HG02981 (cell line): ENCODE measurements around the gene CLTCL1.
"Not testable (repeated sequence)": the region's sequence is repeated elsewhere in the genome, so short reads cannot be mapped to it uniquely, and the experiment has no call there.

Source experiments
- ATAC-seq: cut with Tn5 transposase; IDR thresholded peaks from one replicate; pipeline ENCODE4 v1.9.1; 2021; ENCODE audit warnings: mild to moderate bottlenecking, moderate library complexity; ENCODE audit not compliant: unreplicated experiment

CLTCL1 gene

DNA sequence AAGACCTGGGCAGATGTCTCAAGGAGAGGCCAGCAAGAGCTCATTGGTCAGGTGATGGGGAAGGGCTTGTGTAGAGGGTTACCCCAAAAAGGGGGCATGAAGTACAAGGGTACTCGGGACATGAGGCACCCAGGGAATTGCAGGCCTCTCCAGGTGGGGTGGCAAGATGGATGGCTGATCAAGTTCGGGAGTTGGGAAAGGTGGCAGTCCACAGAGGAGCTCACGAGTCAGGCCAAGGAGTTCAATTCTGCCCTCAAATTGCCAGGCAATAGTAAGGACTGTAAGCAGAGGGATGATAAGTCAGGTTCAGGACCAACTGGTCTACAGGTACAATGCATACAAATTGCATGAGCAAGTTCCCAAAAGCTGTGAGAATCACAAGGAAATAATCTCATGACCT lies 70.7 kb downstream of the CLTCL1 start:
- no peak for ATAC-seq

DNA sequence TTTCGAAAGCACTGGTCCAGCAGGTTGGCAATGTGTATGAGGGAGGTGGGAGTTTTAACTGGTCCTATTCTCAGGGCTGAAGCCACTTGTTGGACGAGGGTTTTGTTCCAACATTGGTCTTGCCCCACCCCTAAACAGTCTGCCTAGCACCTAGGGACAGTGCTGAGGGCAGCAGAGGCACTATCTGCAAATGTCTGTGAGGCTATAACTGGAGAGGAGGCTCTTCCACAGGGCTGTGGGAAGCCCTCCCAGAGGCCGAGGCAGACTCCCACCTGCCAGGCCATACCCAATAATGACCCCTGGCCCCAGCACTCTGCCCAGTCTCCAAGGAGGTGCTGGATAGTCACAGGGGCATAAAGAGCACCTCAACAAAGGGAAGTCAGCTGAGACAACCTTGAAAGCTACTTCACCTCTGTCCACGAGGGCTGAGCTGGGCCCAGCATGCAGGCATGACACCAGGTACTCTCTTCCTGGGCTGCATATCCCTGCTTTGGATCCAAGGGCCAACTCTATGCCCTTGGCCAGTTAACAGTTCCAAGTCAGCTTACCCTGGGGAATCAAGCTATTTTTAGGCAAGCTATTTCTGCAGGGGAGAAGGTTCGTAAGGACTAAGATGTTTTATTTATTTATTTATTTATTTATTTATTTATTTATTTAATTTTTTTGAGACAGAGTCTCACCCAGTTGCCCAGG lies 72.8 kb downstream of the CLTCL1 start:
- ATAC-seq, result no peak

DNA sequence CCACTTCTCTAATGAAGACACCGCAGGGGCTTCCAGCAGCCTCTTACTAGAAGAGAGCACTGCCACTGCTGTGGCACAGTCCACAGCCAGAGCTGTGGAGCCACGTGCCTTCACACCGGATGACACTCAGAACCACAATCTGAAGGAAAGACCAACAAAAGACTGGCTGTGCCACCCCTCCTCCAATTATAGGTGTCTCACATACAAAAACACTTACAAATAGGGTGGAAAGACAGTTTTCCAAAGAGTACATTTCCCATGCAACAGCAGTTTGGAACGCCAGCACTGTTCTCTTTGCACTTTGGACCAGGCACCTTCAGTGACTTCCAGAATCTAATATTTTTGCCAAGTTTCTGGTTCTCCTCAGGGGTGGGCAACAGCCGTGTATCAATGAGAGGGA lies 74.9 kb downstream of the CLTCL1 start:
- ATAC-seq, result no peak

DNA sequence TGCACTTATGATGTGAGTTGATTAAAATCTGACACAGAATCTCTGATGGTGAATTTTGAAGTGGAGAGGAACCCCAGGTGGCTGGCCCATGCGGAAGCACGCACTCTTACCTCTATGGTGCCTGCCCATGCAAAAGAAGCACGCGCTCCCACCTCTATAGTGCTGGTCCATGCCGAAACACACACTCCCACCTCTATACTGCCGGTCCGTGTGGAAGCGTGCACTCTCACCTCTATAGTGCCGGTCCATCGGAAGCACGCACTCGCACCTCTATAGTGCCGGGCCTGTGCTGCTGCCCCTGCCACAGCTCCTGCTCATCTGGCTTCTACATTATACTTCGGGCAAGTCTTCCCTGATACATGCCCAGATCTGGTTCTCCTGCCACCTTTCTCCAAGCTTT lies 76.2 kb downstream of the CLTCL1 start:
- no peak for ATAC-seq

DNA sequence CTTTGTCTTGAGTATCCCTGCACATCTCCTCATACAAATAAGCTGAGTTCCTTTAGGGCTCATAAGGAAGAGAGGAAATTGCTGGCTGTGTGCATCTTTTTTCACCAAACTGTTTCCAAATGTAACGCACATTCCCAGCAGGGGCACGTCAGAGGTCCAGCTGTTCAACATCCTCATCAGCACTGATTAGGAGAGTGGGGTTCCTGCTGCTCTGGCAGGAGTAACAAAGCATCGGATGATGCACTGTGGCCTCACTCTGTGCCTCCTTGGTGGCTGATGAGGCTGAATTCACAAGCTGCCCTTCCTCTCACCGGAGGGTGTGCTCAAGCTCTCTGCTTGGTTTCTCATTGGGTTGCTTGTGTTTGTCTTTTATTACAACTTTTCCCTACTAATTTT lies 77.4 kb downstream of the CLTCL1 start:
- ATAC-seq, result no peak

DNA sequence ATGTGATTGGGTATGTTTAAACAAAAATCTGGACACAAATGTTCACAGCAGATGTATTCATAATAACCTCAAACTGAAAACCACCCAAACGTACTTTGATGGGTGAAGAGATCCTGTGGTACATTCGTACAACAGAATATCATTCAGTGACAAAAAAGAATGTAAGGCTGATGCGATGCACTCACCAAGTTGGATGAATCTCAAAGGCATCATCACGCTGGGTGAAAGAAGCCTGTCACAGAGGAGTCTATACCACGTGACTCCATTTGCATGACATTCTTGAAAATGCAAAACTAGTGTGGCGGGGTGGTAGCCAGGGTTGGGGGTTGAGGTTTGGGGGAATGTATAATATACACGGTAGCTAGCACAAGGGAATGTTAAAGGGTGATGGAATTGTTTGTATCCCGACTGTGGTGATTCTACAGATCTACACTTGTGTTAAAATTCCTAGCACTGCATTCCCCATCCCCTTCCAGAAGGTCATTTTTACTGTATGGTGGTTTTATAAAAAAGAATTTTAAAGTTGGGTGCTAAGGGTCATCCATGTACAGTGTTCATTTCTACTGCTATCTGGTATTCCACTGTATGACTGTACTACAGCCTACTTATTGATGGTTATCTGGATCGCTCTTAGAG lies 78.0 kb downstream of the CLTCL1 start:
- ATAC-seq, result no peak

DNA sequence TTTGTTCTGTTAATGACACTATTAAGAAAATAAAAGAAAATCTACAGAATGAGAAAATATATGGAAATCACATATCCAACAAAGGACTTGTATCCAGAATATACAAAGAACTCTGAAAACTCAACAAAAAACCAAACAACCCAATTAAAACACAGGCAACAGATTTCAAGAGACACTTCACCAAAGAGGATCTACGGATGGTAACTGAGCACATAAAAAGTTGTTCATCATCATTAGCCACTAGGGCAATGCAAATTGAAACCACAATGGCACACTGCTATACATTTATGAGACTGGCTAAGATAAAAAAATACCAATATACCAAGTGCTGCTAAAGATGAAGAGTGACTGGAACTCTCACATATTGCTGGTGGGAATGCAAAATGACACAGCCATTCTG lies 78.5 kb downstream of the CLTCL1 start:
- no peak for ATAC-seq

DNA sequence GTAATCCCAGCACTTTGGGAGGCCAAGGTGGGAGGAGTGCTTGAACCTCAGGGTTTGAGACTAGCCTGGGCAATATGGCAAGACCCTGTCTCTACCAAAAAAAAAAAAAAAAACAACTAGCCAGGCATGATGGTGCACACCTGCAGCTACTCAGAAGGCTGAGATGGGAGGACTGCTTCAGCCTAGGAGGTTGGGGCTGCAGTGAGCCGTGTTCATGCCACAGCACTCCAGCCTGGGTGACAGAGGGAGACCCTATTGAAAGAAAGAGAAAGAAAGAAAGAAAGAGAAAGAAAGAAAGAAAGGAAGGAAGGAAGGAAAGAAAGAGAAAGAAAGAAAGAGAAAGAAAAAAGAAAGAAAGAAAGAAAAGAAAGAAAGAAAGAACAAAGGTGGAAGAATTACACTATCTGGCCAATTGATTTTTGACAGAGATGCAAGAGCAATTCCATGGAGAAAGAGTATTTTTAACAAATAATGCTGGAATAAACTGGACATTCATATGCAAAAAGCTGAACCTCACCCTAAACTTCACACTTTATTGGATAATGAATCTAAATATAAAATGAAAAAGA lies 79.1 kb downstream of the CLTCL1 start:
- ATAC-seq, result no peak

DNA sequence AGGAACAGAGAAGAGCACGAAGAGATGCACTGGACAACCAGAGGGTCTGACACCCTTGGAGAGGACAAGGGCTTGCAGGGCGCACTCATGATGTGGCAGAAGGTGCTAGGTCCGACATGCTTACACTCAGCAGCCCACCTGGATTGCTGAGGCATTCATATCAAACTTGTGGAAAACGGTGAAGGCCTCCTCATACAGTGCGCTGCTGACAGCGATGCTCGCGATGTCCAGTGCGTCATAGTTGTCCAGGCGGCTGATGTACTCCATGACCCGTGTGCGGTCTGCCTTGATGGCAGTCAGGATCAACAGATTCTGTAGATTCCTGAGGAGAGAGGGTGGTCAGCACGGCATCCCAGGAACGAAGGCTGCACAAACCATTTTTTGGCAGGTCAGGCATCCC lies 81.3 kb downstream of the CLTCL1 start:
- ATAC-seq, result no peak

DNA sequence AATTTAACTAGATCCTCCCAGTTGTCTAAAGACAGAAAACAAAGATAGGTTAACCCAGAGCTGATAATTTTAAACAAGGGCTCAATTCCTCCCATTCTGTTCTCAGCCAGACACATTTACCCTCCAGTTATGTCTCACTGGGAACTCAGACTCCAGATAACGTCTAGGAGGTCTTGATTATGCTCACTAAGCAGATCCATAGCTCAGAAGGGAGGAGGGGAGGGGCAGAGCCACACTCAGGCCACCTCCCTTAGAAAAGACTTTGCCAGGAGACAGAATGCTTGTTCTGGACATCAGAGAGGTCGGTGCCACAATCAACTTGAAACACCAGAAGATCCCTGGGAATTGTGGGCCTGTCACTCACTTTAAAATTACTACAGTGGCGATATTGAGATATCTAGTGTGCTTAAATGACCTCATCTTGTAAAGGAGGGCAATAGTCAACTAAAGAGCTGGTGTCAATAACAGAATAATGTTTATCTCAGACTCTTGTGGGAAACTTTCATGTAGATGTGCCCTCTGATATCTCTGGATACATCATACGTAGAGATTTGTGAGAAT lies 83.2 kb downstream of the CLTCL1 start:
- ATAC-seq, result no peak

DNA sequence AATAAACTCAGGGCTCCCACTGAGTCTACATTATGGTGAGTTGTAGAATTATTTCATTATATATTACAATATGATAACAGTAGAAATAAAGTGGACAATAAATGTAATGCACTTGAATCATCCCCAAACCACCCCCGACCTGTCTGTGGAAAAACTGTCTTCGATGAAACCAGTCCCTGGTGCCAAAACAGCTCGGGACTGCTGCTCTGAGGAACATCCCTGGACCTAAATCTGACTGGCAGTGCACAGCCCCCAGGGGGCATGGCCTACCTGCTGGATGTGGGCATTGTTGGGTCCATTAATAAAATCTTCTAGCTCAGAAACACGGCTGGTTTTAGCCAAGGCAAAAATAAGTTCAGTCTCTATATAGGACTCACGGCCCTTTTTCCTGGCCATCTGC lies 83.6 kb downstream of the CLTCL1 start:
- no peak for ATAC-seq

DNA sequence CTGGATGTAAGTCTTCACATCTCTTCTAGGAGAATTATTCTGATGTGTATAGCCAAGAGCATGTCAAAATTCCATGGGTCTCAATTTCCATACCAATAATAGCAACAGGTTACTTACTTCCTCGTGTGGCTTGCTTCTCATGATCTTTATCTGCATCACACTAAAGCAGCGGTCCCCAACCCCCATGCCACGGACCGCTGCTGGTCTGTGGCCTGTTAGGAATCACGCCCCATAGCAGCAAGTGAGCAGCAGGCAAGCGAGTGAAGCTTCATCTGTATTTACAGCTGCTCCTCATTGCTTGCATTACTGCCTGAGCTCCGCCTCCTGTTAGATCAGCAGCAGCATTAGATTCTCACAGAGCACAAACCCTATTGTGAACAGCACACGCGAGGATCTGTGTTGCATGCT lies 84.1 kb downstream of the CLTCL1 start:
- no peak for ATAC-seq

DNA sequence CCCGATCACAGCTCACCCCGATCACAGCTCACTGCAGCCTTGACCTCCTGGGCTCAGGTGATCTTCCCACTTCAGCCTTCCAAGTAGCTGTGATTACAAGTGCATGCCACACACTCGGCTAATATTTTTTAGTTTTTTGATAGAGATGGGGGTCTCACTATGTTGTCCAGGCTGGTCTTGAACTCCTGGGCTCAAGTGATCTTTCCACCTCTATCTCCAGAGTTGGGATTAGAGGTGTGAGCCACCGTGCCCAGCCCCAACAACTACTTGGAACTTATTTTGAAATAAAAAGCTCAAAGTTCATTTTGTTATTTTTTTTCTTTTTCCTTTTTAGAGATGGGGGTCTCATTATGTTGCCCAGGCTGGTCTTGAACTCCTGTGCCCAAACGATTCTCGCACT lies 85.2 kb downstream of the CLTCL1 start:
- no peak for ATAC-seq

DNA sequence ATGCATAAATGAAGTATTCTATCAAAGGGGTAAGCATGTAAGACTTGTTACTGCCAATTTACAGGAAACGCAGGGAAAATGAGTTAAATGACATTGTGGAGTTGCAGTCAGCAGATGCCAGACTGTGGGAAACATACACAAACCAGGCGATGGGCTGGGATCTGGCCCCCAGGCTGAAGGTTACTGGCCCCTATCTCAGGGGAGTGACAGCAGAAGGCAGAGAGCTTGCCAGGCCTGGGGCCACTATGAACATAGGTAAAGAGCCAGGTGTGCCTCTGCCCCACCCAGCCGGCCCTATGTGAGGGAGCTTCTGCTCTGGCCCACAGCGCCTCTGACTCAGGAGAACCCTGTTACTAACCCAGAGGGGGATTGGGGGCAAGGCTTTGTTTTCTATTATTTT lies 86.9 kb downstream of the CLTCL1 start:
- no peak for ATAC-seq

DNA sequence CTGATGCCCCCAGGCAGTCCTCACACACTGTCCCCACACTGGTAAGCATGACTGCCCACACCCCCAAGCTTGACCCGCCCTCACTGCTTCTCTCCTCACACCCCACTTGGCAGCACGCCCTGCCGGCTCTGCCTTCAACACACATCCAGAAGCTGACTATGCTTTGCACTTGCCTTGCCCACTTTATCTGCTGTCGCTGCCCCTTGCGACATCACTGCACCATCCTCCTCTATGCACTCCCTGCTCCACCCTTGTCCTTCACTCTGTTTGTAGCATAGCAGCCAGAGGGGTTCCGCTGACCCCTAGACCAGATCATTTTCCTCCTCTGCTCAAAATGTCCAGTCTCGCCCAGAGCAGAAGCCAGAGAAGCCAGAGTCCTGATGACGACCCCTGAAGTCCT lies 87.7 kb downstream of the CLTCL1 start:
- no peak for ATAC-seq

DNA sequence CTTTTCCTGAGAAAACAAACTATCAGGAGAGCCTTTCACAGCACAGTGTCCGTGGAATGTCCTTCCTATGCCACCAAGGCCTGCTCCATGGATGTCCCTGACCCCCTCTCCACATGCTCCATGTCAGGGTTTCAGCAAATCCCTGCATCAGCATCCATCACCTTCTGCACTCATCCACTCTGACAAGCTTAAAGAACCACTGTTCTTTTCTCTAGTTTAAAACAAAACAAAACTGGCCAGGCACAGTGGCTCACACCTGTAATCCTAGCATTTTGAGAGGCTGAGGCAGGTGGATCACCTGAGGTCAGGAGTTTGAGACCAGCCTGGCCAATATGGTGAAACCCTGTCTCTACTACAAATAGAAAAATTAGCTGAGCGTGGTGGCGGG lies 88.7 kb downstream of the CLTCL1 start:
- not testable (repeated sequence) for ATAC-seq

DNA sequence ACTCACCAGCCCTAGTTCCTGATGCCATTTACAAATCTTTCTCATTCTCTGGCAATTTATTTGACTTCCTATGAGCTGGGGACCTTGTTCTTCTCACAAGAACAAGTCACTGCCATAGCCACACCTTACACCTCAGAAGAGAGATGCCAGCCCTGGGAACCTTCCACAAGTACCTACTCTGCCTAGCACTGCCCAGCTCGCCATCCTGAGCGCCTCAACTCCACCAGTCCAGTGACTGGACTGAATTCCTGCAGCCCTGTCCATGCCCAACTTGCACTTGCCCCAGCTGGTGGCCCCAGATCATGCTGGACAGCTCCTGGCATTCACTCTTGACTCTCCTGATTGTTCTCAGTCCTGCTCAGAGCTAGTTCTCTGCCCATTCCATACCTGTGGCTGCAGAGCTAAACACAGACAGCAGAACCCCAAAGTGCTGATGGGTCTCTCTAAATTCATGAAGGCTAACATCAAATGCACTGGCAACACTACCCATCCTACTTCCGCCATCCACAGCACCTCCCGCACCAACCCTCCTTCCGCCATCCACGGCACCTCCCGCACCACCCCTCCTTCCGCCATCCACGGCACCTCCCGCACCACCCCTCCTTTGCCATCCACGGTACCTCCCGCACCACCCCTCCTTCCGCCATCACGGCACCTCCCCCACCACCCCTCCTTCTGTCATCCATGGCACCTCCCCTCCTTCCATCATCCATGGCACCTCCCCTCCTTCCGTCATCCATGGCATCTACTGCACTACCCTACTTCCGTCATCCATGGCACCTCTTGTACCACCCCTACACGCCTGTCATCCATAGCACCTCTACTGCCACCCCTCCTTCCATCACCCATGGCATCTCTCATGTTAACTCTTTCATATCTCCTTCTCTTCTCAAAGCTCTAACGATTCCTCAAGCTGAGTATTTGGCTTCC lies 89.4 kb downstream of the CLTCL1 start:
- ATAC-seq, result no peak

DNA sequence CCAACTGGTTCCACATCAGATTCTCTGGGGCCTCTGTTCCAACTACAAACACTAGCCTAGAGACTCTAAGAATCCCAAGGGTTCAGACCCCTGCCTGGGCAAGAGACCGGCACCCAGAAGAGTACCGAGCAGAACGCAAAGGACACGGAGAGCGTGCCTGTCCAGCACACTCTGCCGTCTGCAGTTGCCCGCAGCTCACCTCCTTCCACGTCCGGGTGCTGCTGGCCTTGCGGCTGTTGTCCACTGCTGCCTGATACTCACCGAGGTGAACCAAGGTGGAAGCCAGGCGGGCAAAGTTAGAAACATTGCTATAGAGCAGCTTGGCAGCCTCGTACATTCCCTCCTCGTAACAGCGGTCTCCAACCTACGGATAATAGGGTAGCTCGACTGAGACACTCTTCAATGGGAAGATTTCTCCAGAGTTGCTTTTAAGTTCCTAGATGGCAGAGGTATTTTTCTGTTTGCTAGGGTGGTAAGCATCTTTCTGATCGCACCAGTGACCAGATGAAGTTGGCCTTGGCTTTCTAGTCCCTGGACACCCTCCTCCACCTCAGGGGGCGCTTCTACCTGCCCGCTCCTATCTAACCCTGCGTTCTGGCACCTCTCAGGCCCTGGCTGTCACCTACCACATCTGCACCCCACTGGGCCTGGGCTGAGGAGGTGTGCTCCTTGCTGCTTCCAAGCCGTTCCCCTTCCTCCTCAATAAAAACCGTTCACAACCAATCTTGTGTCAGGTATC lies 90.2 kb downstream of the CLTCL1 start:
- no peak for ATAC-seq

DNA sequence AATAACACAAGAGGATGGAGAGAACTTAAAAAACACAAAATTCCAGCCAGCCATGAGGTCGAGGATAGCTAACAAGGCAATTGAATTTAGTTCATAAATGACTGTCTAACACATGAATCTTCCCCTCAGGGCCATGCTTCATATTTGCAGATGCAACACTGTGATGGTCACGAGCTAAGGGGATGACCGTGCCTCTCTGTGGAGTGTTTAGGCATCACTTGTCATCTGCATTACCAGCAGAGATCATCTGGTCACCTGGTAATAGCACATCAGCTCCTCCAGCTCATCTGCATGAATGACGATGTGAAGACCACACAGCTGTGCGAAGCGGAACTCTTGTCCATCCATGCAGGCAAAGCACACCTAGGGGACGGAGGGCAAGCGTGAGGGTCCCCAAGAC lies 92.0 kb downstream of the CLTCL1 start:
- ATAC-seq, result no peak

DNA sequence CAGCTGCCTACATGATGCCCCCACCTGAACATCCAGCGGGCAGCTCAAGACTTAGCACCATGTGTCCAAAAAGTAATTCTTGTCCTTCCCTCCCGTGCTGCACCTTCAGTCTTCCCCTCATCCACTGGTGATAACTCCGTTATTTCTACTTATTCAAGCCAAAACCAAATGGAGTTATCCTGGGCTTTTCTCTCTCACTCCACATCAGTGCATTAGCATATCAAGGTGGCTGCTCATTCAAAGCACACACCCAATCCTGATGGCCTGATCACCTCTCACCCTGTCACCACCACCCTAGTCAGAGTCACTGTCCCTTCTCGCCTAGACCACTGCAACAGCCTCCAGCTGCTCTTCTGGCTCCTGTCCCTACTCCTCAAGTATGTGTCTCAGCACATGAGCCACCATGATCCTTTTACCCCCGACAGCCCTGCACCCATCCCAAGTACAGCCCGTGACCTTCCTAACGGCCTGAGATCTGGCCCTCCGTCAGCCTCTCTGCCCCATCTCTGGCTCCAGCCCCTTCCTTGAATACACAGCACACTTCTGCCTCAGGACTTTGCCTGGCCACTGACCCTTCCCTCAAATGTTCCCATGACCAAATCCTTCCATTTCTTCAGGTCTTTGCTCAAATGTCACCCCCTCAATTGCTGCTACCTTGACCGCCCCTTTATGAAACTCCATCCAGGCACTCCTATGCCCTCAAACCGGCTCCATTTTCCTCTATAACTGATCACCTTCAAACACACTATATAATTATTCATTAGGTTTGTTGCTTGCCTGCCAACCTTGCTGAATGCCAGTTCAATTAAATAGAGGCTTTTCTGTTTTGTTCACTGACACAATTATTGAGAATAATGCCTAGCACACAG lies 93.3 kb downstream of the CLTCL1 start:
- no peak for ATAC-seq
